Measurements from ENCODE around the gene CELSR2. TPM values are rescaled to one million over a fixed set of nuclear protein-coding genes. Genes with fewer than 3 reads are reported as not detected.

The CELSR2 gene
- total and polyA plus RNA-seq, 2 of the 8 experiments (the other 6 are each of a cell fraction or from before 2014, with no cell fraction given), result 12.0 to 27.7 TPM

DNA sequence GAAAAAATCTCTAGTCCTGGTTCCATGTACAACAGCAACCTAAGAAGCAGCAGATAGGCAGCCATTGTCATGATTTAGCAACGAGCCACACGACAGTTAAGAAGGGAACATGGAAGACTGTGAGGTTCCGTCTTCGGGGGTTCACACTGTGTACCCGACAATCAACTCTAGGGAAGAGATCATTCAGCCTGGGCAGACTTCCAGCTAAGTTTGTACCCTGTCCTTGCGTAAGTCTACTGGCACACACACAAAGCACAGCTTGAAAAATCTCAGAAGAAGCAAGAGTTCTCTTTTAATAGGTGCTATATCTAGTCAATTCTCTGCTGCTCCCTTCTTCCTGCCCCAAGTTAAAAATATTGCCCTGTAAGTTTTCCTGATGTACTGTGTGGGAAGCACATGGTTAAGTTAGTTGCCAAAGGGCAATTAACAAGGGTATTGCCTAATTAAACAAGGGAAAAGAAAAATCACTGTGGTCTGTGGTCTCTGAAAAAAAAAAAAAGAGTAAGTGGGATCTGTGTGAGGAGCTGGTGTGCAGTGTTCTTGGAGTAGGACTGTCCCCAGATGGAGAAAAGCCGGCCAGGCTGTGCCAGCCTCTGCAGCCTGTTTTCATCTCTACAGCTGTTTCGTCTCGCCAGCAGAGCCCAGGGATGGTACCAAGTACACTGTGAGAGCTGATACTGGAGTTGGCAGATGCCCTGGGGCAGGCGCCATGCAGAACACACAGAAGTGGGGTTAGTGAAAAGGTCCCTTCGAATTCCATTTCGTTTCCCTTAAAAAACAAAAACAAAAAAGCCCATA is 63.8 kb downstream of the CELSR2 start (continued):
- TF ChIP-seq CTCF (IDR thresholded peaks at IDR 0.05; ENCODE audit: control extremely low read depth in 1 of 3, insufficient read depth in 1 of 3, low read depth in 1 of 3, low read length in 3 of 3) (no peak), CTBP2 (IDR thresholded peaks at IDR 0.05; ENCODE audit: borderline replicate concordance, insufficient read depth, insufficient read length, low read length) (no peak), USF2 (IDR thresholded peaks at IDR 0.05; ENCODE audit: low read length) (no peak)

Data from H1 (cell line).